Kidney capillary endothelial cell (primary cell): ENCODE results near the gene EFNA3.

Experiments used
- DNase-seq: peaks from one replicate; pipeline ENCODE4 v3.0.0-alpha.2; 2018; ENCODE audit warnings: low spot score

Gene EFNA3

GRCh38 chr1:155083865-155084721 is 5.5 kb downstream of the EFNA3 start:
- DNase-seq: no peak

DNA sequence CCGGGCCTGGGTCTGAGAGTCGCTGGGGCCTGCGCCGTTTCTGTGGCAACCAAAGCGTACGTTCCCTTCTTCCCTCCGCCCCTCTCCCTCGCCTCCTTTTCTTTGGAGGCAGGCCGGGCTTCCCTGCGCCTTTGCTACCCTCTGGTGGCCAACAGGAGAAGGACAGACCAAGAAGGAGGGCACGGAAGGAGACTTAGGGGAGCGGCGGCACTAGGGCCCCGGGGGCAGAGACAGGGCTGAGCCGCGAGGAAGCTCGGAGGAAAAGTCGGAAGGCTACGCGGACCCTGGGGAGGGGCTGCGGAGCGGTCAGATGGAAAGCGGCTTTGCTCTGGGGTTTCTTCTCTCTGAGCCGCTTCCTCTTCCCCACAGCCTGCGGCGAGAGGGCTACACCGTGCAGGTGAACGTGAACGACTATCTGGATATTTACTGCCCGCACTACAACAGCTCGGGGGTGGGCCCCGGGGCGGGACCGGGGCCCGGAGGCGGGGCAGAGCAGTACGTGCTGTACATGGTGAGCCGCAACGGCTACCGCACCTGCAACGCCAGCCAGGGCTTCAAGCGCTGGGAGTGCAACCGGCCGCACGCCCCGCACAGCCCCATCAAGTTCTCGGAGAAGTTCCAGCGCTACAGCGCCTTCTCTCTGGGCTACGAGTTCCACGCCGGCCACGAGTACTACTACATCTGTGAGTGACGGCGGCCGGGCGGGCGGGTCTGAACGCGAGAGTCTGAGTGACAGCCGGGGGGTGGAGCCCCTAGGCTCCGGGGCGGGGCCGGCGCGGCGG is 6.3 kb downstream of the EFNA3 start:
- peak; percentile 95 for DNase-seq

DNA sequence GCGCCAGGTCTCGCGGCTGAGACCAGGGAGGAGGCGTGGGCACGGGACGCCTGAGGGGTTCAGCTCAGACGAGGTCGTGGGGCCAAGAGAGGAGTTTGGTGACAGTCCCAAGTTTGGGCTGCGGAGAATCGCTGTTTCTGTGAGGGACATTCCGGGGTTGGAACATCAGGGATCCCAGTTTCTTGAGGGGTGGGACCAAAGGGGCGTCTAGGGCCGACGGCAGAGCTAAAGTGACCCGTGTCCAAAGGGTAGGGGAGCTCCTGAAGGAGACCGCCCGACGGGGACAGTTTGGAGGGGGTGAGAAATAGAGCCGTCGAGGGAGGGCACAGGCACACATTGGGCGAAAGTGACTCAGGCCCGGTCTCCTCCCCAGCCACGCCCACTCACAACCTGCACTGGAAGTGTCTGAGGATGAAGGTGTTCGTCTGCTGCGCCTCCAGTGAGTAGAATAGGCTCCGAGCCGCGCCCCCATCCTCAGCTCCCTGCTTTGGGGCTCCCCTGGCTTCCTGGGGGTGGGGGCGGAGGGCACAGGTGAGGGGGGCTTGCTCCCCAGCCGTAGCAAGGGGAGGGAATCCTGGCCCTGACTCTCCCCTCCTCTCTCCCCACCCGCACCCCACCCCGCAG is 7.0 kb downstream of the EFNA3 start:
- DNase-seq: no peak

- DNase-seq: no peak
Observed at GRCh38 chr1:155086128-155086741, 7.6 kb downstream of the EFNA3 start.

GRCh38 chr1:155086856-155087535 is 8.4 kb downstream of the EFNA3 start:
- DNase-seq: no peak

DNA sequence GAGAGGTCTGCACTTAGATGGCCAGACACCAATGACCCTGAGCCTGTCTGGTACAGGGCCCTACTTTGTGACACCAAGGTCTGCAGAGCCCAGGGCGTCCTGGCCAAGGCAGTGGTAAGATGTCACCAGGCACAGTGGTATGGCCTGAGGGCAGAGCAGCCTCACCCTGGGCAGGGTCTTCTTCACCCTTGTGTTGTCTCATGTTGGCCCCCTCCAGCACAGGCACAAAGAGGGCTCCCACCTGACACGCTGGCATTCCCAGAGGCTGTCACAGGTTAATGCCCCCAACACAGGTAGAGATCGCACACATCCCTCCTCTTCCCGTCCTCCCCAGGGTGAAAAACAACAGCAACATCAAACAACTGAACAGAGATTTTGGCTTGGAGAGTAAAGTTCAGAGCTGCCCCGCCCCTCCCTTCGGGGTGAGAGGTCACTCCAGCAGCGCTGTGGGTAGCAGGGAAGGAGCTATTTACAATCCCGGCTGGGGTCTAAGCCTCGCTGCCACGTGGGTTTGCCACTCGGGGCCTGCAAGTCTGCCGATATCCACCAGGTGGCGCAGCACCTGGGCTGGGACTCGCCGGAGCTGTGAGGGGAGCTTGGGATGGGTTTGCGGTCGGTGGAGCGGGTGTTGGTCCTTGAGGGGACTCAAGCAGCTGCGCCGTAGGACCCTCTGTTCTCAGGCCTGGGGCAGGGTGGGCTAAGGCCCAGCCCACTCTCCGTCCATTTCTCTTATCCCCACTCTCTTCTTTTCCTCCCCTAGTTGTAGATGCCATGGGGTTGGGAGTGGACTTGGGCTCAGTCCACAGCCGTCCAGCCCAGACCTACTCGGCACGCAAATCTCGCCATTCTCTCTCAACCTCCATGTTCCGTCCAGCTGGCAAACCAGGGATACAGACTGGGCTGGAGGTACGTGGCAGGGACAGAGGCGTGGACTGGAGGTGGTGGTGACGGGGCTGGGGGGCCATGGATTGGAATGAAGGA is 12.7 kb downstream of the EFNA3 start:
- DNase-seq: peak; percentile 77

GRCh38 chr1:155092131-155092530 is 13.5 kb downstream of the EFNA3 start:
- DNase-seq: no peak

DNA sequence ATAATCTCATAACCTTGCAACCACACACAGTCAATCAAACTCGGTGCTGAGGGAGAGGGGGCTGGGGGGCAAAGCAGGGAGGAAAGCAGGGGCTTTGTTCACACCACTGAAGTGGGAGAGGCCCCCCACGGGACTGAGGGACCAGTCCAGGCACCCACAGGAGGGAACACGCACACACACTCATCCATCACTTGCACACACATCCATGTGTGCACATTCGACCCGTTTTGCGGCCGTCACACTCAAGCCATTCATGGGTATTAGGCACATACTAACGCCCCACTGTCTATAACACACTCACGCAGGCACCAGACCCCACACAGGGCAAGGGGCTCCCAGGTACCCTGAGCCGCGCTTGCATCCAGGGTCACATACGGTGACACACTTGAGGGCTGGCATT is 14.0 kb downstream of the EFNA3 start:
- DNase-seq: no peak

- DNase-seq: no peak
Observed at GRCh38 chr1:155093911-155094621, 15.4 kb downstream of the EFNA3 start.

DNA sequence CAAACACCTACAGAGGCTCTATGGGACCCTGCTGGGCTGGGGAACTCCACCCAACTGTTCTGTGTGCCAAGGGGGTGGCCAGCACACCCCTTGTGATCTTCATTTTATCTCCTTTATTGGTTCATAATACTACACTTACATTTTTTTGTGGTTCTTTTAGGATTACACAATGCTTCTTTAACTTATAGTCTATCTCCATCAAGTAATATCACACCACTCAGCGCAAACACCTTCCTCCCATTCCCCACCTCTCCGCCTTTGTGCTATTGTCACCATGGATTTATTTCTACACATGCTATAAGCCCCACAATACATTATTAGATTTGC is 15.9 kb downstream of the EFNA3 start:
- DNase-seq: no peak

GRCh38 chr1:155099331-155099730 is 20.7 kb downstream of the EFNA3 start:
- DNase-seq: no peak

DNA sequence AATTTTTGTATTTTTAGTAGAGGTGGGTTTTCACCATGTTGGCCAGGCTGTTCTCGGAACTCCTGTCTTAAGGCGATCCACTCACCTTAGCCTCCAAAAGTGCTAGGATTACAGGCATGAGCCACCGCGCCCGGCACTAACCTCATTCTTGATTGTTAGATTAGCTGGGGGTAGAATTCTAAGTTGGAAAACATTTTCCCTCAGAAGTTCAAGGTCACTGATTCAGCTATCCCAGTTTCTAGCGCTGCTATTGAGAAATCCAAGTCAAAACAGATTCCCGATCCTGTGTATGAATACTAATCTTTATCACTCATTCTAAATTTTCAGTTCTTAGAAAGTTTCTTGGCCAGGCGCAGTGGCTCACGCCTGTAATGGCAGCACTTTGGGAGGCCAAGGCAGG is 24.7 kb downstream of the EFNA3 start:
- no peak for DNase-seq

DNA sequence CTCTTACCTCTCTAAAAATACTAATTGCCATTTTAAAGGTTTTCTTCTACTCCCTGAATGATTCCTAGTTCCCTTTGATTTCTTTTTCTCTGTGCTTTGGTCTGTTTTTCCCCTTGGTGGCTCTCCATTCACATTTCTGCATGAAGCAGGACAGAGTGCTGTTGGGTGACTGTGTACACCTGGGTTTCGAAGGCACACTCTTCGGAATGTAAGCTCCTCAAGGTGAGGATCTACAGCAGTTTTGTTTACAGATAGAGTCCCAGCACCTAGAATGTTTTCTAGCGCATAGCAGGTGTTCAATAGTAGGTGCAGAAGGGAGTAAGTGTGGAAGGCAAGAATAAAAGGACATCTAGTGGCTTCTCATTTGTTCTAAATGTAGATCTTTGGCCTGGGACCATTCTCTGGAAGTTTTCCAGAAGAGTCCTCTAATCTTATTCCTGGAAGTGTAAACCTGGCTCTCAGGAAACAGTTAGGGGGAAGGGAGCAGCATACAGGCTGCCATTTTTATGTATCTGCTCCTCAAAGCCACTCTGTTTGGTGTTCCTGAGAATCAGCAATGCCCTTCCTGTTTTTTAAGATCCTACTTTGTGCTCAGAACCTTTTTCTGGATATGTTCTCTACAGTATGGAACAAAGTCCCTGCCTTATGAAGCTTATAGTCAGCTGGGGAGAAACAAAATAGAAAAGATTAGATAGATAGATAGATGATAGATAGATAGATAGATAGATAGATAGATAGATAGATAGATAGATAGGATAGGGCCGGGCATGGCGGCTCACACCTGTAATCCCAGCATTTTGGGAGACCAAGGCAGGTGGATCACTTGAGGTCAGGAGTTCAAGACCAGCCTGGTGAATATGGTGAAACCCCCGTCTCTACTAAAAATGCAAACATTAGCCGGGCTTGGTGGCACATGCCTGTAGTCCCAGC is 26.2 kb downstream of the EFNA3 start:
- no peak for DNase-seq

GRCh38 chr1:155105604-155106011 is 27.0 kb downstream of the EFNA3 start:
- no peak for DNase-seq

- no peak for DNase-seq
Observed at GRCh38 chr1:155106862-155107261, 28.2 kb downstream of the EFNA3 start.

- DNase-seq: no peak
Observed at GRCh38 chr1:155107309-155108264, 28.9 kb downstream of the EFNA3 start.

DNA sequence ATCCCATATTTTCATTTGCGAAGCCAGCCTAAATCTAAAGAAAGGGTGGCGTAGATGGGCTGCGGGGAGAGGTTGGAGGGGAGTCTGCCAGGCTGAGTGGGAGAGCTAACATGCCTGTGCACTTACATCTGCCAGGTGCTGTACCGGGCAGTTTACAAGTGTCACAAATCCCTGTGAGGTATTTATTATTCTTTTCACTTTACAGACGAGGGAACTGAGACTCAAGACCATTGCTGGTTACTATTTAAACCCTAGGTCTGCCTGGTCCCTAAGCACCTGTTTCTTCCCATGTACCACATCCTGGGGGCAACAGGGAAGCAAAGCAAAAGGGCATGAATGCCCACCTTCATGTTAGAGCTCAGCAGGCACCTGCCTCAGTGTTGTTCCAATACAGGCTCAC is 29.7 kb downstream of the EFNA3 start:
- DNase-seq: no peak

- DNase-seq: no peak
Observed at GRCh38 chr1:155110381-155110780, 31.7 kb downstream of the EFNA3 start.
